ENCODE measurements around the gene FAM13B. TPM values are rescaled to one million over a fixed set of nuclear protein-coding genes. Genes with fewer than 3 reads are reported as not detected.

Gene FAM13B
- polyA plus RNA-seq, 3 donors, result 11.5 to 17.0 (median 12.9) TPM

GRCh38 chr5:138068742-138069600, 36.1 kb upstream of the FAM13B start:
- H3K4me2 ChIP-seq (replicated peaks; ENCODE audit: extremely low read depth, low read length, poor library complexity, severe bottlenecking), result no peak overlapping the region
- WGBS (ENCODE audit: insufficient coverage), result 25% methylated on average over 4 of the region's 6 CpGs
- H3K27ac Mint-ChIP-seq, result no peak overlapping the region

GRCh38 chr5:138067945-138068344, 35.1 kb upstream of the FAM13B start:
- no peak overlapping the region for H3K4me2 ChIP-seq (replicated peaks; ENCODE audit: extremely low read depth, low read length, poor library complexity, severe bottlenecking)
- 91% methylated on average over 7 of the region's 8 CpGs for WGBS (ENCODE audit: insufficient coverage)
- no peaks in the 10 kb centered on the region for H3K9me3 ChIP-seq (replicated peaks in 1 of 2; ENCODE audit: control insufficient read depth in 1 of 2, insufficient read depth in 1 of 2, low read length in 2 of 2)
- H3K27me3 Mint-ChIP-seq (ENCODE audit: low read depth in 3 of 3), result peaks cover 2 to 7% (median 3%) of the 10 kb centered on the region in 3 donors
- no peaks in the 10 kb centered on the region for H3K27me3 ChIP-seq (ENCODE audit: control insufficient read depth in 2 of 2, insufficient read depth in 2 of 2, low read length in 2 of 2)
- no peak overlapping the region for H3K4me3 ChIP-seq (replicated peaks in 1 of 3; ENCODE audit: low read depth in 2 of 3, low read length in 3 of 3)
- no peaks in the 10 kb centered on the region for H3K36me3 ChIP-seq (replicated peaks in 1 of 2; ENCODE audit: control insufficient read depth in 1 of 2, insufficient read depth in 2 of 2, low read length in 2 of 2)
- TF ChIP-seq CTCF (IDR thresholded peaks at IDR 0.05), result no peak
- peaks cover 11% of the 10 kb centered on the region for H3K4me1 Mint-ChIP-seq
- no peaks in the 10 kb centered on the region for H4K20me1 ChIP-seq (ENCODE audit: insufficient read depth, low read length)
- no peak overlapping the region for H3K27ac Mint-ChIP-seq
- H3K9me3 Mint-ChIP-seq, result peaks cover 0 to 2% (median 0%) of the 10 kb centered on the region in 7 donors
- no peaks in the 10 kb centered on the region for H3K79me2 ChIP-seq (ENCODE audit: insufficient read depth, low read length)
- no peak overlapping the region for H3K4me3 Mint-ChIP-seq
- H3K27ac ChIP-seq (ENCODE audit: low read depth in 1 of 2, low read length in 2 of 2), result no peak overlapping the region
- H3K36me3 Mint-ChIP-seq, result no peaks in the 10 kb centered on the region
- no peak for DNase-seq
- H3K4me1 ChIP-seq (ENCODE audit: control insufficient read depth in 1 of 2, insufficient read depth in 2 of 2, low read length in 2 of 2), result no peaks in the 10 kb centered on the region
- intact Hi-C loops (cut with micrococcal nuclease), result loop anchor here in 1 of 2 donors (2.0 to 10.0 kb wide), 3 partner anchors 31 to 433 kb away; no protein-coding TSS in a partner anchor
- no peak overlapping the region for H3K9ac ChIP-seq (ENCODE audit: insufficient read depth, low read length, poor library complexity, severe bottlenecking)
- no peak overlapping the region for H2AFZ ChIP-seq (ENCODE audit: insufficient read depth, low read depth, low read length, poor library complexity, severe bottlenecking)

More at GRCh38 chr5:138068742-138069600, 36.1 kb upstream of the FAM13B start:
- no peak overlapping the region for H2AFZ ChIP-seq (ENCODE audit: insufficient read depth, low read depth, low read length, poor library complexity, severe bottlenecking)
- peak; percentile 94 for TF ChIP-seq CTCF (IDR thresholded peaks at IDR 0.05)
- peaks cover 0 to 2% (median 0%) of the 10 kb centered on the region in 7 donors for H3K9me3 Mint-ChIP-seq
- H3K36me3 ChIP-seq (replicated peaks in 1 of 2; ENCODE audit: control insufficient read depth in 1 of 2, insufficient read depth in 2 of 2, low read length in 2 of 2), result no peaks in the 10 kb centered on the region
- H3K79me2 ChIP-seq (ENCODE audit: insufficient read depth, low read length), result no peaks in the 10 kb centered on the region
- H3K9ac ChIP-seq (ENCODE audit: insufficient read depth, low read length, poor library complexity, severe bottlenecking), result no peak overlapping the region
- no peaks in the 10 kb centered on the region for H3K36me3 Mint-ChIP-seq
- intact Hi-C loops (cut with micrococcal nuclease), result loop anchor here in 1 of 2 donors (2.0 to 10.0 kb wide), 3 partner anchors 32 to 434 kb away; no protein-coding TSS in a partner anchor
- H4K20me1 ChIP-seq (ENCODE audit: insufficient read depth, low read length), result no peaks in the 10 kb centered on the region
- H3K27me3 ChIP-seq (ENCODE audit: control insufficient read depth in 2 of 2, insufficient read depth in 2 of 2, low read length in 2 of 2), result no peaks in the 10 kb centered on the region
- no peaks in the 10 kb centered on the region for H3K9me3 ChIP-seq (replicated peaks in 1 of 2; ENCODE audit: control insufficient read depth in 1 of 2, insufficient read depth in 1 of 2, low read length in 2 of 2)
- H3K4me3 ChIP-seq (replicated peaks in 1 of 3; ENCODE audit: low read depth in 2 of 3, low read length in 3 of 3), result no peak overlapping the region
- peak; percentile 64 to 72 (median 68) for DNase-seq
- H3K27ac ChIP-seq (ENCODE audit: low read depth in 1 of 2, low read length in 2 of 2), result no peak overlapping the region
- no peak overlapping the region for H3K4me3 Mint-ChIP-seq
- H3K4me1 ChIP-seq (ENCODE audit: control insufficient read depth in 1 of 2, insufficient read depth in 2 of 2, low read length in 2 of 2), result no peaks in the 10 kb centered on the region
- peaks cover 11% of the 10 kb centered on the region for H3K4me1 Mint-ChIP-seq
- peaks cover 2 to 6% (median 4%) of the 10 kb centered on the region in 3 donors for H3K27me3 Mint-ChIP-seq (ENCODE audit: low read depth in 3 of 3)
